Peyer's patch (tissue), 4 donors: Measurements from ENCODE around the gene ACOX3. TPM values are rescaled to one million over a fixed set of nuclear protein-coding genes. Genes with fewer than 3 reads are reported as not detected.

Source experiments
- DNase-seq, 3 donors: peaks; one replicate each; pipeline ENCODE4 v3.0.0-alpha.2; 2017 to 2019
- H3K27ac ChIP-seq, 4 donors: fragments of 200-600 bp; sonication (generic); one replicate each; pipeline ENCODE4 v1.5.1; 2016 to 2019
- H3K27me3 ChIP-seq, 2 donors: fragments of 200-600 bp; sonication (generic); one replicate each; pipeline ENCODE4 v1.5.1; 2019
- H3K36me3 ChIP-seq, 3 donors: fragments of 200-600 bp; sonication (generic); one replicate each; pipeline ENCODE4 v1.5.1; 2016 to 2019
- H3K4me1 ChIP-seq, 4 donors: fragments of 200-600 bp; sonication (generic); one replicate each; pipeline ENCODE4 v1.5.1; 2016 to 2019
- H3K4me3 ChIP-seq, 4 donors: fragments of 200-600 bp; sonication (generic); 1 replicate in 3 of 4; 2 replicates in 1 of 4; pipeline ENCODE4 v1.5.1; 2016 to 2019; ENCODE audit warnings: mild to moderate bottlenecking in 1 of 4
- H3K9me3 ChIP-seq, 4 donors: fragments of 200-600 bp; sonication (generic); one replicate each; pipeline ENCODE4 v1.5.1; 2016 to 2019; ENCODE audit warnings: mild to moderate bottlenecking in 1 of 4
- POLR2A ChIP-seq, 2 donors: fragments of 450-650 bp; IDR thresholded peaks; one replicate each; pipeline ENCODE4 v1.5.1; 2017; ENCODE audit warnings: antibody characterized with exemption in 2 of 2, mild to moderate bottlenecking in 2 of 2, moderate library complexity in 2 of 2
- total RNA-seq, 4 donors: library from RNA; depleted of rRNA; stranded (reverse); fragments of >200 nt; gene quantifications; one replicate each; pipeline ENCODE4 v1.1.0, GENCODE V29; 2016
- TF ChIP-seq, protein P1 (sequence below), 6 experiments: fragments of 450-650 bp in 4 of 6; fragments of 200-600 bp in 2 of 6; sonication (generic) in 1 of 6; IDR thresholded peaks; one replicate each; pipeline ENCODE4 v1.5.1; 2017 to 2019; ENCODE audit warnings: antibody characterized with exemption in 6 of 6, mild to moderate bottlenecking in 3 of 6, moderate library complexity in 1 of 6

ACOX3 gene
- total RNA-seq, 4 donors from 2014 or later: 17.2 to 95.7 (median 43.7) TPM

DNA sequence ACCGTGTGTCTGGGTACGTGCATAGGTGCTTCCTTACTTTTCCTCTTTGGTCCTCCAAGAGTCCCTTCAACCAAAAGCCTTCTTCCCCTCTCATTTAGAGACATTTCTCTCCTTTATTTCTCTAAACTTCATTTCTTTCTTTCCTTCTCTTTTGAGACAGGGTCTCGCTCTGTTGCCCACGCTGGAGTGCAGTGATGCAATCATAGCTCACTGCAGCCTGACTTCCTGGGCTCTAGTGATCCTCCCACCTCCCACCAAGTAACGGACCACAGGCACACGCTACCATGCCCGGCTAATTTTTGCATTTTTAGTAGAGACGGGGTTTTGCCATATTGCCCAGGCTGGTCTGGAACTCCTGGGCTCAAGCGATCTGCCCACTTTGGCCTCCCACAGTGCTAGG lies 42.2 kb downstream of the ACOX3 start:
- H3K36me3 ChIP-seq: peaks cover 0 to 17% (median 0%) of the 10 kb centered on the region in 3 donors
- no peaks in the 10 kb centered on the region for H3K9me3 ChIP-seq
- TF ChIP-seq, protein P1, sequence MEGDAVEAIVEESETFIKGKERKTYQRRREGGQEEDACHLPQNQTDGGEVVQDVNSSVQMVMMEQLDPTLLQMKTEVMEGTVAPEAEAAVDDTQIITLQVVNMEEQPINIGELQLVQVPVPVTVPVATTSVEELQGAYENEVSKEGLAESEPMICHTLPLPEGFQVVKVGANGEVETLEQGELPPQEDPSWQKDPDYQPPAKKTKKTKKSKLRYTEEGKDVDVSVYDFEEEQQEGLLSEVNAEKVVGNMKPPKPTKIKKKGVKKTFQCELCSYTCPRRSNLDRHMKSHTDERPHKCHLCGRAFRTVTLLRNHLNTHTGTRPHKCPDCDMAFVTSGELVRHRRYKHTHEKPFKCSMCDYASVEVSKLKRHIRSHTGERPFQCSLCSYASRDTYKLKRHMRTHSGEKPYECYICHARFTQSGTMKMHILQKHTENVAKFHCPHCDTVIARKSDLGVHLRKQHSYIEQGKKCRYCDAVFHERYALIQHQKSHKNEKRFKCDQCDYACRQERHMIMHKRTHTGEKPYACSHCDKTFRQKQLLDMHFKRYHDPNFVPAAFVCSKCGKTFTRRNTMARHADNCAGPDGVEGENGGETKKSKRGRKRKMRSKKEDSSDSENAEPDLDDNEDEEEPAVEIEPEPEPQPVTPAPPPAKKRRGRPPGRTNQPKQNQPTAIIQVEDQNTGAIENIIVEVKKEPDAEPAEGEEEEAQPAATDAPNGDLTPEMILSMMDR (IDR thresholded peaks at IDR 0.05): no peak
- no peak for TF ChIP-seq POLR2A (IDR thresholded peaks at IDR 0.05)
- no peak overlapping the region for H3K27ac ChIP-seq
- H3K4me3 ChIP-seq: no peak overlapping the region
- DNase-seq: no peak
- H3K4me1 ChIP-seq: no peaks in the 10 kb centered on the region
- no peaks in the 10 kb centered on the region for H3K27me3 ChIP-seq

DNA sequence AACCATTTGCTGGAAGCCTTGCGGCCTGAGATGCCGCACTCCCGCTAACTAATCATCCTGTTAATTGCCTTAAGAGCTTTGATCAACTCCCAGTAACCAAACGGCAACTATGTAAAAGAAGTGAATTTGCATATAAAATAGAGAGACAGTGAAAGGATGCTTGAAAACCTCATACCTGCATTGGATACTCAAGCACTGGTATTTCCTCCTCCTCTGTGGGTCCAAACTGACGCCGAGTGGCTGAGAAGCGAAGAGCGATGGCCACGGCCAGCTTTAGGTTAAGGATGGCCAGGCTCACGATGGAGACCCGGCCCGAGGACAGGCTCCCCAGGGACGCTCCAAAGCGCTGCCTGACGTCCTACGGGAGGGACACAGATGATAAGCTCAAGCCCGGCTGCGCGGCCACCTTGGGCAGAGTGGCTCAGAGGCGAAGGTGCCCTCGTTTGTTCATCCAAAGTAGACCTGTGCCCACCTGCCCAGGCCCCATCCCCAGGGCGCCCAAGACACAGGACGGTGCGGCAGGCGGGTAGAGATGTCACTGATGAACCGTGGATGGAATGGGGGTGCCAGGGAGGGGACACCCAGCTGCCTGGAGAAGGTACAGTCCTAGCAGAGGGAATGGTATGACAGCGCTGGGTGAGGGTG lies 43.6 kb downstream of the ACOX3 start:
- Histone ChIP-seq H3K27ac (no peak overlapping the region), H3K4me1 (peaks cover 0 to 5% (median 0%) of the 10 kb centered on the region in 4 donors), H3K27me3 (no peaks in the 10 kb centered on the region), H3K36me3 (peaks cover 0 to 22% (median 0%) of the 10 kb centered on the region in 3 donors), H3K4me3 (no peak overlapping the region), H3K9me3 (no peaks in the 10 kb centered on the region)
- no peak for DNase-seq
- TF ChIP-seq POLR2A (IDR thresholded peaks at IDR 0.05): no peak
- TF ChIP-seq, protein P1 (IDR thresholded peaks at IDR 0.05): no peak

DNA sequence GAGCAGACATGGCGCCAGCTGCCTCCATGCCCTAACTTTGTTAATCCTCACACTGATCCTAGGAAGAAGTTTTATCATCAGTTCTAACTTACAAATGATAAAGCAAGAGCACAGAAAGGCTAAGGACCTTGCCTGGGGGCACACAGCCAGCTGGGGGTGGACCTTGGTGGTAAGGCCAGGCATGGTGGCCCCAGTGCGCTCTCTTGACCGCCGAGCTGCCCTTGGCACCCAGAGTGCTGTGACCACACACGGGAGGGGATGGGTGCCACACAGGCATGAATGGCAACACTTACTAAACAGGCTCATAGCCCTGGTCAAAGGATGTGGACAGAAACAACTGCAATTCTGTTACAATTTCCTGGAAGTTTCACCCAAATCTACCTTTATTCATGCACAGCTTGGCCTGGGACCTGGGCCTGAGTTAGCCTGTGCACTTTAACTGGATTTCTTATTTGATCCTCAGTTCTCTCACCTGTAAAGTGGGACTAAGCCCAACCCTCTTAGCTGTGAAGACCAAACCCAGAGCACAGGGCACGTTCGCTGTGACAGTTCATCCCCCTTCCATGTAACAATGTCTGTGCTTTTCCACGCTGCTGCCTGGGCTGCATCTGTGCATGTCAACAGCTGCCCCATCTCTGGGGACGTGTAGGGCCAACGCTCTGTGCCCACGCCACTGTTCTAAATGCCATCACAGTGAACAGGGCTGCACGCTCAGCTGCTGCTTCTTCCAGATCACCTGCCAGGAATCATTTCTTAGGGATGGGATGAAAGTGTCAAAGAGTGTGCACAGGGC lies 44.8 kb downstream of the ACOX3 start:
- H3K27me3 ChIP-seq: no peaks in the 10 kb centered on the region
- no peaks in the 10 kb centered on the region for H3K9me3 ChIP-seq
- H3K4me1 ChIP-seq: peaks cover 0 to 5% (median 0%) of the 10 kb centered on the region in 4 donors
- H3K4me3 ChIP-seq: no peak overlapping the region
- no peak for DNase-seq
- no peak for TF ChIP-seq POLR2A (IDR thresholded peaks at IDR 0.05)
- TF ChIP-seq, protein P1 (IDR thresholded peaks at IDR 0.05): no peak
- H3K27ac ChIP-seq: no peak overlapping the region
- H3K36me3 ChIP-seq: peaks cover 0 to 26% (median 0%) of the 10 kb centered on the region in 3 donors

DNA sequence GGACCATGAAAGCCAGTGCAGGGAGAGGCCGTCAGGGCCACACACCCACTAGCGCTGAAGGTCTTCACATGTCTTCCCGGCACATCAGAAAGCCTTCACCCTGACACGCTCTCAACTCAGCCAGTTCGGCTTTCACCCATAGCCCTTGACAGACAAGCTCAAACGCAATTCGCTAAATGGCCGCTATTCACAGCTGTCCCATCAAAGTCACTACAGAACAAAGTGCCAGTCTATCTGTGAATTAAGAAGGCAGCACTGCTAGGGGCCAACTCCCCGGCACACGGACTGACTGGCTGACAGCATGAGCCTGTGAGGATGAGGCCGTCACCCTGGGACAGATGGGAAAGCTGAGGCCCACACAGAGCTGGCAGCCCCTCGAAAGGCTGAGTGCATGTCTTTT lies 45.7 kb downstream of the ACOX3 start:
- DNase-seq: no peak
- peaks cover 0 to 5% (median 0%) of the 10 kb centered on the region in 4 donors for H3K4me1 ChIP-seq
- no peak overlapping the region for H3K4me3 ChIP-seq
- no peak for TF ChIP-seq POLR2A (IDR thresholded peaks at IDR 0.05)
- TF ChIP-seq, protein P1 (IDR thresholded peaks at IDR 0.05): no peak
- no peaks in the 10 kb centered on the region for H3K9me3 ChIP-seq
- H3K36me3 ChIP-seq: peaks cover 0 to 26% (median 0%) of the 10 kb centered on the region in 3 donors
- H3K27me3 ChIP-seq: no peaks in the 10 kb centered on the region
- peak overlapping the region; percentile 36 to 50 (median 49) for H3K27ac ChIP-seq

DNA sequence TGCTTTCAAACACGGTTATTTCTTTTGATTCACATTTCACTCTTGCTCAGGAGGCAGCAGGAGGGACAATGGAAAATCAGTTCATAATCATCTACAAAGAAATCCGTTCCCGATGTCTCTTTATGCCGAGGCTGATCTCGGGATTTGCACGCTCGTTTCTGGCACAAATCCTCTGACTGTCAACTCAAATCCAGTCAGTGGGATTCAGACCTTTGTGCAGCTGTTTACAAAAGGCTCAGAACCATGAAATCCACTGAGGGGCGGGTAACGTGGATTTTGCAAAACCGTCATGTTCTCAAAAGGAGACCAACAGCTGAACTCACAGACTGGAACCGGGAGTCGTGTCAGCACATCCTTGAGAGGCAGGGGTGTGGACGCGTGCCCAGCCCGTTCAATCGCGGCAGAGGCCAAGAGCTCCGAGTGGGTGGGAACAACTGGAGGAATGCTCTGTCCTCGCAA lies 46.4 kb downstream of the ACOX3 start:
- peak in 1 of 3 donors; percentile 71 for DNase-seq
- H3K27me3 ChIP-seq: no peaks in the 10 kb centered on the region
- no peaks in the 10 kb centered on the region for H3K9me3 ChIP-seq
- no peak overlapping the region for H3K4me3 ChIP-seq
- peaks cover 0 to 27% (median 0%) of the 10 kb centered on the region in 3 donors for H3K36me3 ChIP-seq
- H3K27ac ChIP-seq: peak overlapping the region; percentile 40 to 50 (median 49)
- no peak for TF ChIP-seq POLR2A (IDR thresholded peaks at IDR 0.05)
- TF ChIP-seq, protein P1 (IDR thresholded peaks at IDR 0.05): no peak
- peaks cover 0 to 5% (median 0%) of the 10 kb centered on the region in 4 donors for H3K4me1 ChIP-seq
